Esophagus (tissue), 2 donors: Measurements from ENCODE around the gene LAMC3. TPM values are rescaled to one million over a fixed set of nuclear protein-coding genes. Genes with fewer than 3 reads are reported as not detected.

Source experiments
- H3K27ac ChIP-seq, 2 donors: one replicate each; pipeline ENCODE4 v1.5.1; 2013; ENCODE audit warnings: low read depth in 2 of 2, mild to moderate bottlenecking in 2 of 2, inconsistent platforms in 1 of 2, low read length in 1 of 2, moderate library complexity in 1 of 2
- H3K27me3 ChIP-seq, 2 donors: one replicate each; pipeline ENCODE4 v1.6.1; 2013; ENCODE audit warnings: low read length in 2 of 2, control low read depth in 1 of 2, mild to moderate bottlenecking in 1 of 2; ENCODE audit not compliant: insufficient read depth in 2 of 2, control insufficient read depth in 1 of 2
- H3K36me3 ChIP-seq, 2 donors: one replicate each; pipeline ENCODE4 v1.6.1; 2013; ENCODE audit warnings: low read length in 1 of 2; ENCODE audit not compliant: control insufficient read depth in 2 of 2, insufficient read depth in 2 of 2
- H3K4me1 ChIP-seq, 2 donors: one replicate each; pipeline ENCODE4 v1.6.1; 2013; ENCODE audit warnings: low read length in 1 of 2; ENCODE audit not compliant: control insufficient read depth in 2 of 2, insufficient read depth in 2 of 2
- H3K4me3 ChIP-seq, 2 donors: one replicate each; pipeline ENCODE4 v1.5.1; 2013; ENCODE audit warnings: low read length in 2 of 2, mild to moderate bottlenecking in 2 of 2, low read depth in 1 of 2, moderate library complexity in 1 of 2
- H3K9me3 ChIP-seq, 2 donors: one replicate each; pipeline ENCODE4 v1.6.1; 2013; ENCODE audit warnings: mild to moderate bottlenecking in 2 of 2, low read depth in 1 of 2, low read length in 1 of 2, moderate library complexity in 1 of 2; ENCODE audit not compliant: control insufficient read depth in 2 of 2, insufficient read depth in 1 of 2
- WGBS, 2 donors: extraction: QIAGEN DNeasy Blood & Tissue Kit; methylation state at CpG; one replicate each; pipeline ENCODE4 v1.1.7; 2013; 5-methylcytosine and 5-hydroxymethylcytosine counted together
- polyA plus RNA-seq, 2 donors: library from polyadenylated mRNA; stranded (reverse); fragments of 200-250 nt; gene quantifications; one replicate each; pipeline ENCODE4 v1.2.3, GENCODE V29; 2013
- donor health status: healthy with polysubstance abuse.
- donor health status: Bipolar disorder and iron deficiency.

The LAMC3 gene
- polyA plus RNA-seq, 2 donors = 1.1 to 1.2 TPM

DNA sequence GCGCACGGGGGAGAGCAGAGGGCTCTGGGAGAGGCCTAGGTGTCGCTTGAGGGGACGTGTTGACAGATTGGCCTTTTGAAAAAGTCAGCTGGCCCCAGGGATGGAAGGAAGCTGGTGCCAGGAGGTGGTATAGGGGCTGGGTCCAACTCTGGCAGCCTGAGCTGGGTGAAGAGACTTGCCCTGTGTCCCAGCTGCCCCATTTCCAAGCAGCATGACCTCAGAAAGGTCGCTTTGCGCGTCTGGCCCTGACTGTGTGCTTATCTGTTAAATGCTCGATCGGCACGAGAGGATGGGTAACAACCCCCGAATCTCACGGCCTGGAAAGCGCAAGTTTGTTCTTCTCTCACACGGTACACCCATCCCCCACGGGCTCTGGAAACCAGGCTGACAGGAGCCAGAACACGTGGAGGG is 31.2 kb upstream of the LAMC3 start:
- H3K27me3 ChIP-seq = no peaks in the 10 kb centered on the region
- 52 to 58% methylated on average over 16 of the region's 16 CpGs for WGBS, 2 donors

DNA sequence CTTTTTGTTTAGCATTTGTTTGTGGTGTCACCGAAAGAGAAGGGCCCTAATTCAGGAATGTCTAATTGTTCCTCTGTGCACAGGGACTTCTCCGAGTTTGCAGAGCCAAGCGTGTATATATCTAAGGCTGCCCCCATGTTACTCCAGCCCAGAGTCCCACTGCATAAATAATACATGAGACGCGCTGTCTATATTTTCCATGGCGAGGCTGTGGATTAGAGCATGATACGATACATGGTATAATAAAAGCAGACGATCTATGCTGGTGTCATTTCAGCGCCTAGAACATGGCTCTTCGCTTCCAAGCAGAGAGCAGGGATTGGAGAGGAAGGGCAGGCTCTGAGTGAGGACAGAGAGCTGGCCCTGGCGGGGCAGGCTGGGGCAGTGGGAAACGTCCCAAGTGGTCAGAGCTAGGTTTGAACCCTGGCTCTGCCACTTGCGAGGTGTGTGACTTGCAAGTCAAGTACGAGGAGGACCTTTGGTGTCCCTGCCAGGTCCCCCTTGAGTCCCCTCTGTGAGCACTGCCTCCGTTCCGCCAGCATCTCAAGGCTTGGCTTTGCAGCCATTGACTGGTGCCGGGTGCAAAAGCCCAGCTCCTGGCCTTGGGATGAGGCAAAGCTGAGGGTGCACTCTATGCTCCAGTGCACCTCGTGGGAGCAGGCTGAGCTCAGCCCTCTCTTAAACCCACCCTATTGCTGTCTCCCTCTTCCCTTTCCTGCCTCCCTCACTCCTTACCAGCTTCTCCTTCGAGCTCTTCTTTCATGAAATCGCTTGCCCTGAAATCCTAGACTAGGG is 29.2 kb upstream of the LAMC3 start:
- 82 to 85% methylated on average over 18 to 20 of the region's 20 CpGs for WGBS, 2 donors
- H3K4me1 ChIP-seq = no peaks in the 10 kb centered on the region
- no peaks in the 10 kb centered on the region for H3K27me3 ChIP-seq
- H3K9me3 ChIP-seq = no peaks in the 10 kb centered on the region
- H3K27ac ChIP-seq = no peak overlapping the region
- no peak overlapping the region for H3K4me3 ChIP-seq
- no peaks in the 10 kb centered on the region for H3K36me3 ChIP-seq

More for the DNA sequence above, 31.2 kb upstream of the LAMC3 start:
- Histone ChIP-seq H3K36me3 (no peaks in the 10 kb centered on the region), H3K9me3 (no peaks in the 10 kb centered on the region), H3K27ac (no peak overlapping the region), H3K4me1 (no peaks in the 10 kb centered on the region), H3K4me3 (no peak overlapping the region)

DNA sequence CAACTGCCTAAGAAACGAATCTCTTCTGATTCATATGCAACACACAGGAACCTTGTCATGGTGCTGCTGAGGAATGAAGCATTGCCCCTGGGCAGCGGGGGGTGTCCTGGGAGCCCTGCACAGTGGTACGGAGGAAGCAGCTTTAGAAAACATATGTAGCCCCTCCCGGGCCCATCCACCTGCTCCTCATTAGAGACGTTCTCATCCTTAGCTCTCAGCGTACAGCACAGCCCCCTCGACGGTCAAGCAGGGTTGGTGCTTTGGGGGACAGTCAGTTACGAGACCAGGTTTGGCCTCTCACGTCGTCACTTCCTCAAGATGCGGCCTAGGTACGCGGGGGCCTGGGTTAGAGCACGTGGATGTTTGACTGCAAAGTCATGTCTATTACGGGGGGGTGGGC is 28.4 kb upstream of the LAMC3 start:
- 78 to 82% methylated on average over 16 of the region's 16 CpGs for WGBS, 2 donors
- no peaks in the 10 kb centered on the region for H3K9me3 ChIP-seq
- no peak overlapping the region for H3K4me3 ChIP-seq
- H3K27me3 ChIP-seq = no peaks in the 10 kb centered on the region
- no peak overlapping the region for H3K27ac ChIP-seq
- no peaks in the 10 kb centered on the region for H3K36me3 ChIP-seq
- H3K4me1 ChIP-seq = no peaks in the 10 kb centered on the region

DNA sequence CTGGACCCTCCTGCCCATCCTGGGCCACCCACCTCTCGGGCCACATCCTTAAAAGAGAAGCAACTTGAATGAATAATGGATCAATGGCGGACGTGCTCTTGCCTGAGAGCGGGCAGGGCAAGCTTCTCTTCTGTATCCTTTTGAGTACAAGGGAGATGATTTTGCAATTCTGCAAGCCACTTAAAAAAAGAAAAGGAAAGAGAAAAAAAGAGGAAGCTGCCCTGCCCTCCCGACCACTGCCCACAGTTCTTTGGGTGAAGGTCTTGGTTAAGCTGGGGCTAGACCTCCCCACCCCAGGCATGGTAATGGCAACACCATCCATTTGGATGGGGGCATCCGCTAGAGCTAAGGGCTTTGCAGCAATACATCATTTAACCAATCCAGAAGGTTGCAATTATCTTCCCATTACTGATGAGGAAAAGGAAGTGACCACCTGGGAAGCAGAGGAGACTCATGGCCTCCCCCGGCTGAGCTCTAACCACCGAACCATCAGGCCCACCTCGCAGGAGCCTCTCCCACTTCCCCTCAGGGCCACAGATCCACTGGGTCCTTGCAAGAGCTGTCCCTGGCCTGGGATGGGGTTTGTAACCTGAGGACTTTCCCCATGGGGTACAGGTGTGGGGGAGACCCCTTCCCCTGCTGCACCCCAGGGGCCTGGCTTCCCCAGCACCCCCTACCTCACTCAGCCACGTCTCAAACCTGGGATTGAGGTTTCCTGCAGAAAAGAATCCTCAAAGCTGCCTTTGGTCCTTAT is 27.8 kb upstream of the LAMC3 start:
- 62 to 70% methylated on average over 10 of the region's 10 CpGs for WGBS, 2 donors

DNA sequence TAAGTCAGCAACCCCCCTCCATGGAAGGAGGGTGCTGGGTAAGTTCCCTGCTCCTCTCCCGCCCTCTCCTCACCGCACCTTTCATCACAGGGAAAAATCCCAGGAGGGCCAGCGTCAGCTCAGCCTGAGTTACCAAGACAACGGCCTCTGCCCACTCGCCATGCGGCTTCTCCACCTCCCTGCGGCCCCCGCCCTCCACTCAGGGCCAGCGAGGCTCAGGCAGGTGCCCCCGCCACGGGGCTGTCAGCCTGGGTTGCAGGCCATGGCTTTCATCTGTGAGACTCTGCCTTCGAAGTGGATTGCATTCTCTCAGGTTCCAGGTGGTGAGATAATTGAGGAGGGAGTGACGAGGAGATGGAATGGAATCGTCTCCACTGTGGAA is 27.2 kb upstream of the LAMC3 start:
- 51 to 54% methylated on average over 14 of the region's 14 CpGs for WGBS, 2 donors
- no peaks in the 10 kb centered on the region for H3K4me1 ChIP-seq
- H3K36me3 ChIP-seq = no peaks in the 10 kb centered on the region
- no peaks in the 10 kb centered on the region for H3K27me3 ChIP-seq
- H3K9me3 ChIP-seq = no peaks in the 10 kb centered on the region
- no peak overlapping the region for H3K27ac ChIP-seq
- no peak overlapping the region for H3K4me3 ChIP-seq

More for the DNA sequence above, 27.8 kb upstream of the LAMC3 start:
- Histone ChIP-seq H3K36me3 (no peaks in the 10 kb centered on the region), H3K4me3 (no peak overlapping the region), H3K4me1 (no peaks in the 10 kb centered on the region), H3K9me3 (no peaks in the 10 kb centered on the region), H3K27me3 (no peaks in the 10 kb centered on the region), H3K27ac (no peak overlapping the region)

DNA sequence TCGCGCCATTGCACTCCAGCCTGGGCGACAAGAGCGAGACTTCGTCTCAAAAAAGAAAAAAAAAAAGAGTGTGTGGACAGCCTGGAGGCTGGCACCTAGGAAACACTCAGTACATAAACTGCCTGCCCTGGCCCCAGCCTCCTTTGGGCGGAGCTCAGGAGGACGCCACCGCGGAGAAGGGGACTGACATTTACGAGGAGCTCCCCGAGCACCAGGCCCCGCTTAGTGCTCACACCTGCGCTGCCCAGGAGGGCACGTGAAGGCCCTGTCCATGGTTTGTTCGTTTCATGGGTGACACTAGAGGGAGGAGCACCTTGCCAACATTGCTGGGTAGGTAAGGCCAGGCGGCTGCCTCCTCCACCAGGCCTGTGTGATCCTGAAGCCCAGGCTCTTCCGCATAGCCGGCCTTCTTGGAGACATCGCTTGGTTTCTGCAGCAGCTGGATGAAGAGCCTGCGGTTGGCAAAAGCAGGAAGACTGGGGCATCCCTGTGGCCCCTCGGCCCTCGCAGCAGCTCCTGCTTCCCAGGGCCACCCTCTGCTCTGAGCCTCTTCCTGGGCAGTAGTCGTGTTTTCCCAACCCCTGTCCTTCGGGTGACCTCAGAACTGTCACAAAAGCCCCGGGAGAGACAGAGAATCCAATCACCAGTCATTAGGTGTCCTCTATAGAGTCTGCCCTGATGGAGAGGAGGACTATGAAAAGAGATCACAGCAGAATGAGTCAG is 26.2 kb upstream of the LAMC3 start:
- Histone ChIP-seq H3K36me3 (no peaks in the 10 kb centered on the region), H3K4me1 (no peaks in the 10 kb centered on the region), H3K9me3 (no peaks in the 10 kb centered on the region), H3K4me3 (no peak overlapping the region), H3K27ac (no peak overlapping the region), H3K27me3 (no peaks in the 10 kb centered on the region)
- 81 to 83% methylated on average over 25 of the region's 25 CpGs for WGBS, 2 donors

DNA sequence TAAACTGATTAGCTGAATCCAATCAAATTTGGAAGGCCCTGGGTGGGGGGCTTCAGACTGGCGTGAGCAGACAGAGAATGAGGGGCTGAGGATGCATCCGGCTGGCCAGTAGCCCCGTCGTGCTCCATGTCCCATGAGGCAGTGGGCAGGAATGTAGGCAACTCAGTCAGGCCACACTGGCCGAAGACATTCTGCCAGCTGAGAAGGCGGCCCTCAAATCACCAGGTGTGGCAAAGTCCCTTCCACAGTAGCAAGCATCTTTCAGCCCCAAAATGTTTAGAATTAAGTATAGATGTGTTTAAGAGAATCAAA is 25.7 kb upstream of the LAMC3 start:
- no peaks in the 10 kb centered on the region for H3K4me1 ChIP-seq
- no peaks in the 10 kb centered on the region for H3K27me3 ChIP-seq
- no peaks in the 10 kb centered on the region for H3K36me3 ChIP-seq
- no peak overlapping the region for H3K4me3 ChIP-seq
- WGBS, 2 donors = 85 to 89% methylated on average over 6 of the region's 6 CpGs
- H3K9me3 ChIP-seq = no peaks in the 10 kb centered on the region
- H3K27ac ChIP-seq = no peak overlapping the region

DNA sequence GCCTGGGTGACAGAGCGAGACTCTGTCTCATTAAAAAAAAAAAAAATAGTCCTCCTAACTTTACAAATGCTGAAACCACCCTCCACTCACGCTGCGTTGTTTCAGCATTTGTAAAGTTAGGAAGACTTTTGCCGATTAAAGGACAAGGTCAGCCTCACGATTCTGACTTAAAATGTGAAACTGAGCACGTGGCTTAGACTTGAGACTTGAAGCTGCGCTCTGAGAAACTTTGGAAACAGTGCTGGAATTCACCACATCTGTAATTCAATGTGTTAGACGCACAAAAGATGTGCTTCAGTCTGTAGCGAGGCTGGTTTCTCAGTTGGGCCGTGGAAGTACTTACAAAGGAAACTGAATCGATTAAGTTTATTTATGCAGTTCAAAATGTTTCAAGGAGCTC is 25.0 kb upstream of the LAMC3 start:
- no peaks in the 10 kb centered on the region for H3K36me3 ChIP-seq
- WGBS, 2 donors = 82 to 85% methylated on average over 11 of the region's 11 CpGs
- no peaks in the 10 kb centered on the region for H3K4me1 ChIP-seq
- no peak overlapping the region for H3K27ac ChIP-seq
- H3K9me3 ChIP-seq = no peaks in the 10 kb centered on the region
- H3K27me3 ChIP-seq = no peaks in the 10 kb centered on the region
- no peak overlapping the region for H3K4me3 ChIP-seq

DNA sequence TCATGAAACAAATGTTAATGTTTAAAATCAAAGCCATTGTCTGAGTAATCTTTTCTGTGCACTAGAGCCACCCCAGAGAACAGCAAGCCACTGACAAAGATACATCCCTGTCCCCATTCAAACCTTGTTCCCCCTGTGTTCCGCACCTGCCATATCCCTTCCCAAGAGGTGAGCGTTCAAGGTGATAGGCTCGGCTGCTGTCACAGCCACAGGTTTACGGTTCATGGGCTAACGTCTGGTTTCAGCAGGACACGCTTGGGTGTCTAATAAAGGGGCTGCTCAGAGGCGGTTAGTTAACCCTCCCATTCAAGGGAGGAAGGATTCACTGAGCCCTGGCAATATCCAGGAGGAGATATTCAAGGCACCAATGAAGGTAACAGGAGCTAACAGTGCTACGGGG is 24.5 kb upstream of the LAMC3 start:
- H3K36me3 ChIP-seq = no peaks in the 10 kb centered on the region
- WGBS, 2 donors = 83 to 85% methylated on average over 8 of the region's 8 CpGs
- H3K27ac ChIP-seq = no peak overlapping the region
- no peaks in the 10 kb centered on the region for H3K9me3 ChIP-seq
- no peaks in the 10 kb centered on the region for H3K4me1 ChIP-seq
- no peak overlapping the region for H3K4me3 ChIP-seq
- no peaks in the 10 kb centered on the region for H3K27me3 ChIP-seq
